Right atrium auricular region (tissue), 2 donors: ENCODE results near the gene DOC2B. TPM values are rescaled to one million over a fixed set of nuclear protein-coding genes. Genes with fewer than 3 reads are reported as not detected.
"Not testable (repeated sequence)": the region's sequence is repeated elsewhere in the genome, so short reads cannot be mapped to it uniquely, and the experiment has no call there.

Experiments
- DNase-seq: peaks from one replicate; pipeline ENCODE4 v3.0.0-alpha.2; 2019; ENCODE audit warnings: low spot score
- H3K27ac ChIP-seq, 2 donors: fragments of 200-600 bp; sonication (generic); 1 replicate in 1 of 2; 2 replicates in 1 of 2; pipeline ENCODE4 v1.5.1; 2016 to 2019
- H3K27me3 ChIP-seq, 2 donors: fragments of 200-600 bp; sonication (generic); one replicate each; pipeline versions ENCODE4 v1.5.1 to v1.6.0; 2017 to 2019
- H3K36me3 ChIP-seq: fragments of 200-600 bp; sonication (generic); one replicate; pipeline ENCODE4 v1.5.1; 2016
- H3K4me1 ChIP-seq, 2 donors: fragments of 200-600 bp; sonication (generic); one replicate each; pipeline versions ENCODE4 v1.5.1 to v1.6.0; 2017 to 2019
- H3K4me3 ChIP-seq, 2 donors: fragments of 200-600 bp; sonication (generic); 1 replicate in 1 of 2; 2 replicates in 1 of 2; pipeline ENCODE4 v1.5.1; 2017 to 2019; ENCODE audit warnings: mild to moderate bottlenecking in 1 of 2, moderate library complexity in 1 of 2
- H3K9me3 ChIP-seq, 2 donors: fragments of 200-600 bp; sonication (generic); one replicate each; pipeline ENCODE4 v1.5.1; 2019
- CTCF ChIP-seq, 2 donors: fragments of 200-600 bp; sonication (generic); IDR thresholded peaks; one replicate each; pipeline ENCODE4 v1.5.1; 2019; ENCODE audit warnings: antibody characterized with exemption in 2 of 2
- total RNA-seq, 2 donors: library from RNA; depleted of rRNA; stranded (reverse); fragments of >200 nt; gene quantifications; one replicate each; pipeline ENCODE4 v1.1.0, GENCODE V29; 2016

The DOC2B gene
- total RNA-seq, 2 donors from 2014 or later = 2.4 to 2.6 TPM

- Histone ChIP-seq H3K27ac (no peak overlapping the region), H3K36me3 (no peaks in the 10 kb centered on the region), H3K4me3 (no peak overlapping the region), H3K4me1 (peaks cover 0 to 4% of the 10 kb centered on the region in 2 donors), H3K27me3 (no peaks in the 10 kb centered on the region), H3K9me3 (no peaks in the 10 kb centered on the region)
- TF ChIP-seq CTCF (IDR thresholded peaks at IDR 0.05) = no peak
- DNase-seq = peak; percentile 54
Observed at GRCh38 chr17:145671-146541, 35.5 kb downstream of the DOC2B start.

DNA sequence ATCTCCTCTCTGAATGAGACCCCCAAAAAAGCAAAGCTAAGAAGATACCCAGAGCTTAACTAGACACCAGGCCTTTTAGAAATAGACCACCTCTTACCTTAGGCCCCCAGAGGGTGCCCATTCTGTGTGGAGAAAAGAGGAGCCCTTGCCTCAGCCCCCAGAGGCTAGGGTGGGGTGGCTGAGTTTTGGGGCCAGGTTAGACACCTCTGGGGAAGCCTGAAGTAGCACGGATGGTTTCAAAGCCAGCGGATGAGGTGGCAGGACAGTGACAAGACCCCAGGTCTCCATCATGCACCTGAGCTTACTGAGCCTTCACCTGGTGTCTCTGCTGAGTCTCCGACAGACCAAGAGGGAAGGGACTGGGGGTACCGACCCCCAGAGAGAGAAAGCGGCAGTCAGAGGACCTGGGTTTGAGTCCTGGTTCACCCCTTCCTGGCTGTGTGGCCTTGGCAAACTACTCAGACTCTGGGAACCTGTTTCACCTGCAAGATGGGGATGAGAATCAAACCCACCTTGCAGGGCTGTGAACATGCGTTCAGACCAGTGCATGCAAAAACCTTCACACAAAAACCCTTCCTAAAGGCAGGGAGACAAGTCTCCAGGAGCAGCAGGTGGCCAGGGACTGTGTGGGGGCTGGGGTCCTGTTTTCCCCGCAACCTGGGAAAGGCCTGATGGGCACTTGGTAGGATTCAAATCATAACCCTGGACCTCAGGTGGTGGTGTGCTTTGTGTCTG lies 36.3 kb downstream of the DOC2B start:
- H3K27ac ChIP-seq = peak overlapping the region in 1 of 2 donors; percentile 29
- DNase-seq = peak; percentile 36

GRCh38 chr17:143785-144281 lies 37.6 kb downstream of the DOC2B start:
- Histone ChIP-seq H3K4me3 (no peak overlapping the region), H3K27ac (peak overlapping the region in 1 of 2 donors; percentile 29), H3K36me3 (no peaks in the 10 kb centered on the region), H3K4me1 (peaks cover 0 to 4% of the 10 kb centered on the region in 2 donors), H3K9me3 (no peaks in the 10 kb centered on the region), H3K27me3 (no peaks in the 10 kb centered on the region)
- peak; percentile 86 for DNase-seq
- peak; percentile 98 to 99 for TF ChIP-seq CTCF (IDR thresholded peaks at IDR 0.05)

More for the DNA sequence above, 36.3 kb downstream of the DOC2B start:
- Histone ChIP-seq H3K9me3 (no peaks in the 10 kb centered on the region), H3K36me3 (no peaks in the 10 kb centered on the region), H3K4me3 (no peak overlapping the region), H3K4me1 (peaks cover 0 to 4% of the 10 kb centered on the region in 2 donors), H3K27me3 (no peaks in the 10 kb centered on the region)
- TF ChIP-seq CTCF (IDR thresholded peaks at IDR 0.05) = no peak

GRCh38 chr17:142876-143784 lies 38.3 kb downstream of the DOC2B start:
- Histone ChIP-seq H3K4me3 (no peak overlapping the region), H3K9me3 (no peaks in the 10 kb centered on the region), H3K4me1 (peaks cover 0 to 4% of the 10 kb centered on the region in 2 donors), H3K27ac (no peak overlapping the region), H3K27me3 (no peaks in the 10 kb centered on the region), H3K36me3 (no peaks in the 10 kb centered on the region)
- DNase-seq = peak; percentile 54
- TF ChIP-seq CTCF (IDR thresholded peaks at IDR 0.05) = no peak

- no peak for TF ChIP-seq CTCF (IDR thresholded peaks at IDR 0.05)
- no peak overlapping the region for H3K4me3 ChIP-seq
- no peaks in the 10 kb centered on the region for H3K27me3 ChIP-seq
- no peaks in the 10 kb centered on the region for H3K9me3 ChIP-seq
- peaks cover 0 to 4% of the 10 kb centered on the region in 2 donors for H3K4me1 ChIP-seq
- DNase-seq = peak; percentile 50
- H3K36me3 ChIP-seq = no peaks in the 10 kb centered on the region
- no peak overlapping the region for H3K27ac ChIP-seq
Observed at GRCh38 chr17:142102-142661, 39.3 kb downstream of the DOC2B start.

GRCh38 chr17:139401-140205 lies 41.8 kb downstream of the DOC2B start:
- not testable (repeated sequence) for H3K27ac ChIP-seq, H3K4me3 ChIP-seq, H3K9me3 ChIP-seq, H3K36me3 ChIP-seq, H3K4me1 ChIP-seq, H3K27me3 ChIP-seq
- peak; percentile 43 for DNase-seq

GRCh38 chr17:137166-137807 lies 44.2 kb downstream of the DOC2B start, which contains the start of gene SCGB1C2:
Gene SCGB1C2 (plus strand): TSS chr17:137569. CDS start chr17:137591, 22 bp downstream.
- H3K36me3 ChIP-seq, H3K4me3 ChIP-seq, DNase-seq, H3K27ac ChIP-seq, H3K27me3 ChIP-seq, H3K4me1 ChIP-seq, H3K9me3 ChIP-seq: not testable (repeated sequence)
